ENCODE data around the gene MAGI2. TPM values are rescaled to one million over a fixed set of nuclear protein-coding genes. Genes with fewer than 3 reads are reported as not detected.
A peak's percentile ranks its signal among the peaks of the same experiment; 100 is the strongest.

MAGI2 gene
- total RNA-seq, 4 donors from 2014 or later, result 0.98 to 4.8 (median 2.5) TPM

DNA sequence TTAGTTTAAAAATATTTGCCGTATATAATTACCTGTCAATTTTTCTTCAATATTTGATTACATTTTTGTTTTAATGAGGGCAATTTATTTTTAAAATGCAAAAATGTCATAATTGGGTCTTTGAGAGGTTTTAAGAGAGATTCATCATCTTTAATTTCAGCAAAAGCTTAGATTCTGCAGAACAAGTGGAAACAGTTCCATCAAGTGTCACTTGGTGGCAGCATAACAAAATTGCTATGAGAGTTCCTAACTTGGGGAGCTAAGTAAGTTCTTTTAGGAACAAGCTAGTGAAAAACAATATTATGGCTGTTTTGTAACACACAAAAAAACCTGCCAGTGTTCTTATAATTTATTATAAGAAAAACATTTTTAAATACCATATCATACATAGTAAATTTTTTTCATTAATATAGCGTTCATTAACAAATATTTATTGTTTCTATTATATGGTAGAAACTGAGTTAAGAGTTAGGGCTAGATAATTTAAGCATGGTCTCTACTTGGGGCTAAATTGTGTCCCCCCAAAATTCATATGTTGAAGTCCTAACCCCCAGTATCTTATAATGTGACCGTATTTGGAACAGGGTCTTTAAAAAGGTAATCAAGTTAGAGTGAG is 155.2 kb downstream of the MAGI2 start:
- Histone ChIP-seq H3K27me3 (no peaks in the 10 kb centered on the region), H3K27ac (no peak overlapping the region), H3K4me1 (no peaks in the 10 kb centered on the region), H3K4me3 (no peak overlapping the region), H3K9me3 (no peaks in the 10 kb centered on the region), H3K36me3 (no peaks in the 10 kb centered on the region)
- 74% methylated on average over 3 of the region's 3 CpGs for WGBS
- no peak for DNase-seq (ENCODE audit: low spot score in 2 of 2)
- TF ChIP-seq POLR2A (IDR thresholded peaks at IDR 0.05) (no peak), EP300 (IDR thresholded peaks at IDR 0.05) (no peak), POLR2AphosphoS5 (IDR thresholded peaks at IDR 0.05) (no peak)
- TF ChIP-seq, protein P1, sequence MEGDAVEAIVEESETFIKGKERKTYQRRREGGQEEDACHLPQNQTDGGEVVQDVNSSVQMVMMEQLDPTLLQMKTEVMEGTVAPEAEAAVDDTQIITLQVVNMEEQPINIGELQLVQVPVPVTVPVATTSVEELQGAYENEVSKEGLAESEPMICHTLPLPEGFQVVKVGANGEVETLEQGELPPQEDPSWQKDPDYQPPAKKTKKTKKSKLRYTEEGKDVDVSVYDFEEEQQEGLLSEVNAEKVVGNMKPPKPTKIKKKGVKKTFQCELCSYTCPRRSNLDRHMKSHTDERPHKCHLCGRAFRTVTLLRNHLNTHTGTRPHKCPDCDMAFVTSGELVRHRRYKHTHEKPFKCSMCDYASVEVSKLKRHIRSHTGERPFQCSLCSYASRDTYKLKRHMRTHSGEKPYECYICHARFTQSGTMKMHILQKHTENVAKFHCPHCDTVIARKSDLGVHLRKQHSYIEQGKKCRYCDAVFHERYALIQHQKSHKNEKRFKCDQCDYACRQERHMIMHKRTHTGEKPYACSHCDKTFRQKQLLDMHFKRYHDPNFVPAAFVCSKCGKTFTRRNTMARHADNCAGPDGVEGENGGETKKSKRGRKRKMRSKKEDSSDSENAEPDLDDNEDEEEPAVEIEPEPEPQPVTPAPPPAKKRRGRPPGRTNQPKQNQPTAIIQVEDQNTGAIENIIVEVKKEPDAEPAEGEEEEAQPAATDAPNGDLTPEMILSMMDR (IDR thresholded peaks at IDR 0.05), result peak; percentile 38 to 62

DNA sequence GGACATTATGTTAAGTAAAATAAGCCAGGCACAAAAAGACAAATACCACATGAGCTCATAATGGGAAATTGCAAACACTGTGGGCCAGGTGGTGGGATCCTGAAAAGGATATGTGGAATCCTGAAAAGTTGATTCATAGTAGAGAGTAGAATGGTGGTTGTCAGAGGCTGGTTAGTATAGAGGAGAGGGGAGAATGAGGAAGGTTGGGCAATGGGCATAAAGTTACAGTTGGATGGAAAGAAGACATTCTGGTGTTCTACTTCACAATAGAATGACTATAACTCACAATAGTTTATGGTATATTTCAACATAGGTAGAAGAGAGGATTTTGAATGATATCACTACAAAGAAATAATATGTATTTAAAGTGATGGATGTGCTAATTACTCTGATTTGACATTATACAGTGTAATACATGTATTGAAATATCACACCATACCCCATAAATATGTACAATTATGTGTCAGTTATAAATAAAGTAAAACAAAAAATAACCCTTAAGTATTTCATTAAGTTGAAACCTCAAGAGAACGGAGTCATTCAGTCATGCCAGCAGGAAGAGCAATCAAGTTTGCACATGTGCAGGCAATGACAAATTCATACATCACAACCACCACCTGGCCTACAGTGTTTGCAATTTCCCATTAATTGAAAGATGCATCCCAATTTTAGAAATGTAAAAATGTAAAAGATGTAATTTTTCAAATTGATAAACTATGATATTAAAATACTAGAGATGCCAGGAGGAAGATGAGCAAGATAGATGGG is 156.7 kb downstream of the MAGI2 start:
- Histone ChIP-seq H3K36me3 (no peaks in the 10 kb centered on the region), H3K4me1 (no peaks in the 10 kb centered on the region), H3K4me3 (no peak overlapping the region), H3K27me3 (no peaks in the 10 kb centered on the region), H3K27ac (no peak overlapping the region), H3K9me3 (no peaks in the 10 kb centered on the region)
- no peak for DNase-seq (ENCODE audit: low spot score in 2 of 2)
- 36% methylated on average over 1 of the region's 1 CpG for WGBS
- TF ChIP-seq POLR2AphosphoS5 (IDR thresholded peaks at IDR 0.05) (no peak), POLR2A (IDR thresholded peaks at IDR 0.05) (no peak), EP300 (IDR thresholded peaks at IDR 0.05) (no peak)
- TF ChIP-seq, protein P1 (IDR thresholded peaks at IDR 0.05), result no peak

DNA sequence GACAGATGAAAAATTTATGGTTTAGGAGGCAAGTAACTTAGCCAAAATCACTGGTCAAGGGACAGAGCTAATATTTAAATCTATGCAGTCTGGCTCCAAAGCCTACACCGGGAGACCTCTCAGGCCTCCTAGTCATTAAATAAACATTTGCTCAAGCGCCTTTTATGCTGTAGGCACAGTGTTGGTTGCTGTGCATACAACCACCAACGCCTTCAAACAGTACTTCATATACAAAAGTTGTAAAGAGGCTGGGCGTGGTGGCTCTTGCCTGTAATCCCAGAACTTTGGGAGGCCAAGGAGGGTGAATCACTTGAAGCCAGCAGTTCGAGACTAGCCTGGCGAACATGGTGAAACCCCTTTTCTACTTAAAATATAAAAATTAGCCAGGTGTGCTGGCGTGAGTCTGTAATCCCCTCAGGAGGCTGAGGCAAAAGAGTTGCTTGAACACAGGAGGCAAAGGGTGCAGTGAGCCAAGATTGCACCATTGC is 159.8 kb downstream of the MAGI2 start:
- WGBS, result 63% methylated on average over 7 of the region's 7 CpGs
- no peak overlapping the region for H3K4me3 ChIP-seq
- H3K27ac ChIP-seq, result no peak overlapping the region
- H3K4me1 ChIP-seq, result no peaks in the 10 kb centered on the region
- no peak for DNase-seq (ENCODE audit: low spot score in 2 of 2)
- H3K36me3 ChIP-seq, result no peaks in the 10 kb centered on the region
- no peak for TF ChIP-seq POLR2AphosphoS5 (IDR thresholded peaks at IDR 0.05)
- no peak for TF ChIP-seq EP300 (IDR thresholded peaks at IDR 0.05)
- TF ChIP-seq POLR2A (IDR thresholded peaks at IDR 0.05), result no peak
- TF ChIP-seq, protein P1 (IDR thresholded peaks at IDR 0.05), result no peak
- H3K27me3 ChIP-seq, result no peaks in the 10 kb centered on the region
- H3K9me3 ChIP-seq, result no peaks in the 10 kb centered on the region

DNA sequence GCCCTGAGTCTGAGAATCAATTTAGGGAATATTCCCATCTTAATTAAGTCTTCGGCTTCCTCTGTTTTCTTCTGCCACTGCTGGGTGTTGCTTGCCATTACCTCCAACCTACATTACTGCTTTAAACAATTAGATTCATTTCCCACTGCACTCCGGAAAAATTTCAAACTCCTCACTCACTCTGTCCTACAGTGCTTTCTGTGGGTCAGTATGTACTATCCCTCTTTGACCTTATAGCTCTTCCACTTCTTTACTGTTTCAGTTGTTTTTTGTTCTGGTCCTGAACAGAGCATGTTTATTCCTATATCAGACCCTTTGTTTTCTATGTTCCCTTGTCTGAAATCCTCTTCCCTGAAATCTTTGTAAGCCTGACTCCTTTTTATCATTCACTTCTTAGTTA is 160.6 kb downstream of the MAGI2 start:
- Histone ChIP-seq H3K36me3 (no peaks in the 10 kb centered on the region), H3K9me3 (no peaks in the 10 kb centered on the region), H3K27me3 (no peaks in the 10 kb centered on the region), H3K4me3 (no peak overlapping the region), H3K4me1 (no peaks in the 10 kb centered on the region), H3K27ac (no peak overlapping the region)
- TF ChIP-seq EP300 (IDR thresholded peaks at IDR 0.05), result no peak
- TF ChIP-seq POLR2A (IDR thresholded peaks at IDR 0.05), result no peak
- TF ChIP-seq POLR2AphosphoS5 (IDR thresholded peaks at IDR 0.05), result no peak
- TF ChIP-seq, protein P1 (IDR thresholded peaks at IDR 0.05), result no peak
- WGBS, result 87% methylated on average over 2 of the region's 2 CpGs
- no peak for DNase-seq (ENCODE audit: low spot score in 2 of 2)

- no peak for TF ChIP-seq EP300 (IDR thresholded peaks at IDR 0.05)
- no peak for TF ChIP-seq POLR2AphosphoS5 (IDR thresholded peaks at IDR 0.05)
- Histone ChIP-seq H3K9me3 (no peaks in the 10 kb centered on the region), H3K36me3 (no peaks in the 10 kb centered on the region), H3K27ac (no peak overlapping the region), H3K4me1 (no peaks in the 10 kb centered on the region), H3K4me3 (no peak overlapping the region), H3K27me3 (no peaks in the 10 kb centered on the region)
- DNase-seq (ENCODE audit: low spot score in 2 of 2), result no peak
These were observed 162.0 kb downstream of the MAGI2 start for GRCh38 chr7:79291498-79291865.

Data from suprapubic skin (tissue), 4 donors.